Body of pancreas (tissue), 4 donors: ENCODE measurements around the gene PTBP3. TPM values are rescaled to one million over a fixed set of nuclear protein-coding genes. Genes with fewer than 3 reads are reported as not detected.

ENCODE experiments used
- ATAC-seq: fragments of 150-250 bp; one replicate; pipeline ENCODE4 v1.9.1; 2016
- DNase-seq, 4 donors: peaks; one replicate each; pipeline ENCODE4 v3.0.0-alpha.2; 2019
- H3K27ac ChIP-seq, 4 donors: fragments of 200-600 bp; sonication (generic); 1 replicate in 3 of 4; 2 replicates in 1 of 4; pipeline versions ENCODE4 v1.5.1 to v1.6.1; 2016 to 2019; ENCODE audit warnings: mild to moderate bottlenecking in 1 of 4, mixed read lengths in 1 of 4, moderate library complexity in 1 of 4
- H3K27me3 ChIP-seq, 2 donors: fragments of 200-600 bp; sonication (generic); one replicate each; pipeline ENCODE4 v1.6.0; 2016; ENCODE audit warnings: mild to moderate bottlenecking in 1 of 2
- H3K36me3 ChIP-seq, 2 donors: fragments of 200-600 bp; sonication (generic); replicated peaks in 1 of 2; 2 replicates each; pipeline ENCODE4 v1.5.1; 2016; ENCODE audit warnings: low read depth in 2 of 2; ENCODE audit not compliant: insufficient read depth in 1 of 2
- H3K4me1 ChIP-seq: fragments of 200-600 bp; sonication (generic); one replicate; pipeline ENCODE4 v1.6.0; 2016
- H3K4me3 ChIP-seq, 2 donors: fragments of 200-600 bp; sonication (generic); 1 replicate in 1 of 2; 2 replicates in 1 of 2; pipeline ENCODE4 v1.5.1; 2016 to 2019
- H3K9me3 ChIP-seq, 3 donors: fragments of 200-600 bp; sonication (generic); 1 replicate in 2 of 3; 2 replicates in 1 of 3; pipeline ENCODE4 v1.5.1; 2016
- CTCF ChIP-seq, 7 experiments: fragments of 450-650 bp in 4 of 7; fragments of 200-600 bp in 3 of 7; sonication (generic) in 3 of 7; IDR thresholded peaks; one replicate each; pipeline ENCODE4 v1.5.1; 2016 to 2019; ENCODE audit warnings: antibody characterized with exemption in 7 of 7
- POLR2A ChIP-seq, 3 donors: fragments of 450-650 bp; IDR thresholded peaks; one replicate each; pipeline ENCODE4 v1.6.1; 2016; ENCODE audit warnings: antibody characterized with exemption in 3 of 3, mild to moderate bottlenecking in 2 of 3
- WGBS, 2 donors: methylation state at CpG; one replicate each; pipeline ENCODE4 v1.1.5; 2017; 5-methylcytosine and 5-hydroxymethylcytosine counted together
- intact Hi-C: fragments of 100-400 bp; cut with DNase I; formaldehyde crosslinking; loops from one replicate; pipeline ENCODE4 v1.15.1; 2023
- total RNA-seq, 2 donors: library from RNA; depleted of rRNA; stranded (reverse); fragments of >200 nt; gene quantifications; one replicate each; pipeline ENCODE4 v1.1.0, GENCODE V29; 2016

Gene PTBP3
- total RNA-seq, 2 donors from 2014 or later, result 30.4 to 122 TPM

- H3K27me3 ChIP-seq, result no peaks in the 10 kb centered on the region
- peaks cover 5% of the 10 kb centered on the region for H3K4me1 ChIP-seq
- no peak for TF ChIP-seq CTCF (IDR thresholded peaks at IDR 0.05)
- TF ChIP-seq POLR2A (IDR thresholded peaks at IDR 0.05), result no peak
- ATAC-seq (no peak), DNase-seq (no peak)
- H3K9me3 ChIP-seq, result peaks cover 0 to 13% (median 0%) of the 10 kb centered on the region in 3 donors
- H3K36me3 ChIP-seq, result no peaks in the 10 kb centered on the region
- intact Hi-C loops, result no loop called here
- no peak overlapping the region for H3K4me3 ChIP-seq
- H3K27ac ChIP-seq, result no peak overlapping the region
- WGBS, 2 donors, result 93 to 96% methylated on average over 2 of the region's 2 CpGs
Measured at GRCh38 chr9:112280904-112281303, 52.5 kb downstream of the PTBP3 start.

GRCh38 chr9:112279501-112279900 lies 53.9 kb downstream of the PTBP3 start:
- H3K36me3 ChIP-seq, result no peaks in the 10 kb centered on the region
- peaks cover 5% of the 10 kb centered on the region for H3K4me1 ChIP-seq
- intact Hi-C loops, result no loop called here
- DNase-seq, result no peak
- no peak for TF ChIP-seq CTCF (IDR thresholded peaks at IDR 0.05)
- no peak for TF ChIP-seq POLR2A (IDR thresholded peaks at IDR 0.05)
- peaks cover 0 to 10% (median 0%) of the 10 kb centered on the region in 3 donors for H3K9me3 ChIP-seq
- H3K27ac ChIP-seq, result no peak overlapping the region
- H3K27me3 ChIP-seq, result no peaks in the 10 kb centered on the region
- no peak for ATAC-seq
- H3K4me3 ChIP-seq, result no peak overlapping the region

GRCh38 chr9:112278152-112278551 lies 55.3 kb downstream of the PTBP3 start:
- TF ChIP-seq POLR2A (IDR thresholded peaks at IDR 0.05) (no peak), CTCF (IDR thresholded peaks at IDR 0.05) (no peak)
- whole genome bisulfite sequencing, 2 donors, result 38 to 42% methylated on average over 3 of the region's 3 CpGs
- Histone ChIP-seq H3K4me1 (peaks cover 5% of the 10 kb centered on the region), H3K27me3 (no peaks in the 10 kb centered on the region), H3K27ac (no peak overlapping the region), H3K9me3 (no peaks in the 10 kb centered on the region), H3K36me3 (no peaks in the 10 kb centered on the region), H3K4me3 (no peak overlapping the region)
- intact Hi-C loops, result no loop called here
- ATAC-seq (no peak), DNase-seq (peak in 1 of 4 donors; percentile 10)

GRCh38 chr9:112274600-112274999 lies 58.8 kb downstream of the PTBP3 start:
- Histone ChIP-seq H3K27me3 (no peaks in the 10 kb centered on the region), H3K9me3 (no peaks in the 10 kb centered on the region), H3K4me3 (no peak overlapping the region), H3K36me3 (no peaks in the 10 kb centered on the region), H3K27ac (no peak overlapping the region), H3K4me1 (peaks cover 17% of the 10 kb centered on the region)
- ATAC-seq, result no peak
- 90 to 100% methylated on average over 1 of the region's 1 CpG for WGBS, 2 donors
- no peak for TF ChIP-seq CTCF (IDR thresholded peaks at IDR 0.05)
- no peak for TF ChIP-seq POLR2A (IDR thresholded peaks at IDR 0.05)
- intact Hi-C loops, result no loop called here
- DNase-seq, result no peak

- H3K27ac ChIP-seq, result no peak overlapping the region
- H3K36me3 ChIP-seq, result no peaks in the 10 kb centered on the region
- DNase-seq (no peak), ATAC-seq (no peak)
- no peak overlapping the region for H3K4me3 ChIP-seq
- WGBS, 2 donors, result 80 to 95% methylated on average over 3 of the region's 3 CpGs
- no peaks in the 10 kb centered on the region for H3K9me3 ChIP-seq
- TF ChIP-seq CTCF (IDR thresholded peaks at IDR 0.05) (no peak), POLR2A (IDR thresholded peaks at IDR 0.05) (no peak)
- H3K4me1 ChIP-seq, result peaks cover 17% of the 10 kb centered on the region
- no peaks in the 10 kb centered on the region for H3K27me3 ChIP-seq
- intact Hi-C loops, result no loop called here
Measured at GRCh38 chr9:112273876-112274275, 59.5 kb downstream of the PTBP3 start.
